Esophagus (tissue), 2 donors: ENCODE measurements around the gene PKN1. TPM values are rescaled to one million over a fixed set of nuclear protein-coding genes. Genes with fewer than 3 reads are reported as not detected.

Experiments used
- H3K27ac ChIP-seq, 2 donors: one replicate each; pipeline ENCODE4 v1.5.1; 2013; ENCODE audit warnings: low read depth in 2 of 2, mild to moderate bottlenecking in 2 of 2, inconsistent platforms in 1 of 2, low read length in 1 of 2, moderate library complexity in 1 of 2
- H3K27me3 ChIP-seq, 2 donors: one replicate each; pipeline ENCODE4 v1.6.1; 2013; ENCODE audit warnings: low read length in 2 of 2, control low read depth in 1 of 2, mild to moderate bottlenecking in 1 of 2; ENCODE audit not compliant: insufficient read depth in 2 of 2, control insufficient read depth in 1 of 2
- H3K36me3 ChIP-seq, 2 donors: one replicate each; pipeline ENCODE4 v1.6.1; 2013; ENCODE audit warnings: low read length in 1 of 2; ENCODE audit not compliant: control insufficient read depth in 2 of 2, insufficient read depth in 2 of 2
- H3K4me1 ChIP-seq, 2 donors: one replicate each; pipeline ENCODE4 v1.6.1; 2013; ENCODE audit warnings: low read length in 1 of 2; ENCODE audit not compliant: control insufficient read depth in 2 of 2, insufficient read depth in 2 of 2
- H3K4me3 ChIP-seq, 2 donors: one replicate each; pipeline ENCODE4 v1.5.1; 2013; ENCODE audit warnings: low read length in 2 of 2, mild to moderate bottlenecking in 2 of 2, low read depth in 1 of 2, moderate library complexity in 1 of 2
- H3K9me3 ChIP-seq, 2 donors: one replicate each; pipeline ENCODE4 v1.6.1; 2013; ENCODE audit warnings: mild to moderate bottlenecking in 2 of 2, low read depth in 1 of 2, low read length in 1 of 2, moderate library complexity in 1 of 2; ENCODE audit not compliant: control insufficient read depth in 2 of 2, insufficient read depth in 1 of 2
- WGBS, 2 donors: extraction: QIAGEN DNeasy Blood & Tissue Kit; methylation state at CpG; one replicate each; pipeline ENCODE4 v1.1.7; 2013; 5-methylcytosine and 5-hydroxymethylcytosine counted together
- polyA plus RNA-seq, 2 donors: library from polyadenylated mRNA; stranded (reverse); fragments of 200-250 nt; gene quantifications; one replicate each; pipeline ENCODE4 v1.2.3, GENCODE V29; 2013
- donor health status: healthy with polysubstance abuse.
- donor health status: Bipolar disorder and iron deficiency.

Gene PKN1
- polyA plus RNA-seq, 2 donors, result 10.7 to 12.6 TPM

DNA sequence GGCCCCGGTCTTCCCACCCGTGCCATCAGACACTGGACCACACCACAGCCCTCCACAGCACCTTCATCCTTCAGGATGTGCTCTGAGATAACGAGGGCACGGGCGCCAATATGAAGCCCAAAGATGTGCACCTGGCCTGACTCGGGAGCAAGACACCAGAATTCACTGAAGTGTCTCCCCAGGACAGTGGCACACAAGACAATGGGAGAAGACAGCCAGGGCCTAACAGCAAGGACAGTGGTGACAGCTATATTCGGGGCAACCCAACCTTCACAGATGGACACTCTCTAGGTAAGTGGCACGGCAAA, 21.2 kb upstream of the PKN1 start:
- Histone ChIP-seq H3K4me1 (peaks cover 0 to 5% of the 10 kb centered on the region in 2 donors), H3K27ac (no peak overlapping the region), H3K9me3 (peaks cover 0 to 2% of the 10 kb centered on the region in 2 donors), H3K4me3 (no peak overlapping the region), H3K27me3 (no peaks in the 10 kb centered on the region), H3K36me3 (peaks cover 26 to 56% of the 10 kb centered on the region in 2 donors)
- WGBS, 2 donors, result 89 to 94% methylated on average over 8 of the region's 8 CpGs

DNA sequence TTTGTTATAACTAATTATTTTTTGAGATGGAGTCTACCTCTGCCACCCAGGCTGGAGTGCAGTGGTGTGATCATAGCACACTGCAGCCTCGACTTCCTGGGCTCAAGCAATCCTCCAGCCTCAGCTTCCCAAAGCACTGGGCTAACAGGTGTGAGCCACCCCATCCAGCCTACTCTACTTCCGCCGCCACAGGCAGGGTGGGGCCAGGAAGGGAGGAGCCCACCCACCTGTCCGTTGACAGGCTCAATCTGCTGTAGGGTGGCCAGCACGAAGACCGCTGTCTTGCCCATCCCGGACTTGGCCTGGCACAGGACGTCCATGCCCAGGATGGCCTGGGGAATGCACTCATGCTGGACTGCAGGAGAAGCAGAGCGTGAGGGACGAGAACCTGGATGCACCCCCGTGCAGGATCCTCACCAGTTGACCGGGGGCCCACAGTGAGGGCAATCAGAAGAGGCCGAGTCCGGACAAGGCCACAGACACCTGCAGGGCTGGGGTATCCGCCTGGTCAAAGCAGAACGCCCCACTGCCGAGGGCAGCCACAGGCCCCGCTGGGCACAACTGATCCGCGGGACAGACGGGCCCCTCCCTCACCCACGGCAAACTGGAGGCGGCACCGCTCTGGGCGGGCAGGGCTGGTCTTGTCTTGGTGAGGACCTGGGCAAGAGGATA, 20.6 kb upstream of the PKN1 start:
- Histone ChIP-seq H3K9me3 (peaks cover 0 to 2% of the 10 kb centered on the region in 2 donors), H3K36me3 (peaks cover 26 to 54% of the 10 kb centered on the region in 2 donors), H3K27ac (no peak overlapping the region), H3K4me3 (no peak overlapping the region), H3K27me3 (no peaks in the 10 kb centered on the region), H3K4me1 (peaks cover 0 to 6% of the 10 kb centered on the region in 2 donors)
- WGBS, 2 donors, result 74 to 85% methylated on average over 25 of the region's 25 CpGs

DNA sequence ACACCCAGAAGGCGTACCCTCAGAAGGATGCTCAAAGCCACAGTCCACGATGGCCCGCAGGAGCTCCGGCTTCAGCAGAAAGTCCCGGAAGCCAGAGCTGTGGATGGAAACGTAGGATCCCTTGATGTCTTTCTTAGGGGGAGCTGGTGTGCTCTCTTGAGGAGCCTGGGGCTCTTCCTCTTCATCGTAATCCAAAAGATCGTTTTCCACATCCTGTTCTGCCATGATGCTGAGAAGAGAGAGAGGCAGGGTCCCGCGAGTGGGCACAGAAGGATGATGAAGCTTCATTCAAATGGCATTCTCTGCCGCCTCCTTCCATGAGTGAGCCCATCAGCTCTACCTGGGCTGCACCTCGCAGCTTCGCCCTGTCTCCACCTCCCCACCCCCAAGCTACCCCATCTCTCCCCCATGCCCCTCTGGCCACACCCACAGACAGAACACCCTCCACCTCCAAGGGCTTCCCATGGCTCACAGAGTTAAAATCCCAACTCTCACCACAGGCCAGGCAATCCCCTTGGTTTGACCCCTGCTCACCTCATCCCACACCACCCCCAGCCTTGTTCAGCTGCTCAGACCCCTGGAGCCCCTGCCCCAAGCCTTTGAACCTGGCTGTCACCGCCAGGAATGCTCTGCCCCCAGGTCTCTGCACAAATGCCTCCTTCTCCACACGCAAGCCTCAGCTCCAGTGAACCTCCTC, 20.0 kb upstream of the PKN1 start:
- Histone ChIP-seq H3K27ac (no peak overlapping the region), H3K36me3 (peaks cover 19 to 48% of the 10 kb centered on the region in 2 donors), H3K4me1 (peaks cover 0 to 6% of the 10 kb centered on the region in 2 donors), H3K9me3 (peaks cover 0 to 2% of the 10 kb centered on the region in 2 donors), H3K27me3 (no peaks in the 10 kb centered on the region), H3K4me3 (no peak overlapping the region)
- WGBS, 2 donors, result 72 to 80% methylated on average over 15 of the region's 15 CpGs

DNA sequence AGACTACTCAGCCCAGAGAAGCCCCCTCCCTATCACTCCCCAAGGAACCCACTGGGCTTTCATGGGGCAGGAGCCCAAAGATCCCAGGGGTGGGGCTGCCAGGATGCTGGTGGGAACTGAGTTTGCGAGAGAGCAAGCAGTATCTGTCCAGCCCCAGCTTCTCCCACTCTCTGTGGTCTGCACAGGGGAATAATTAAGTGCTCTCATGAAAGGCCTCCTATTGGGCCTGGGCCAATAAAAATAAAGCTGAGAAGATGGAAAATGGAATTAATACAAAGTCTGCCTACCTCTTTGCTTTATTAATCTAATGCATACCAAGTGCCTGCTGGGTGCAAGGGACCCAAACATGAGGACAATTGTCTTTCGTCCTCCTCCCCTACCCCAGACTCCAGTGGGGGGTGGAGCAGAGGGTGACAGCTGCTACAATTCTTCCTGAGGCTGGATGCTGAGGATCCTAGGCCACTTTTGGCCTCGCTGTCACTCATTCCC, 19.4 kb upstream of the PKN1 start:
- H3K27me3 ChIP-seq, result no peaks in the 10 kb centered on the region
- H3K36me3 ChIP-seq, result peaks cover 15 to 43% of the 10 kb centered on the region in 2 donors
- no peak overlapping the region for H3K4me3 ChIP-seq
- peaks cover 0 to 6% of the 10 kb centered on the region in 2 donors for H3K4me1 ChIP-seq
- 79 to 80% methylated on average over 3 of the region's 3 CpGs for WGBS, 2 donors
- H3K9me3 ChIP-seq, result peaks cover 0 to 2% of the 10 kb centered on the region in 2 donors
- H3K27ac ChIP-seq, result no peak overlapping the region

DNA sequence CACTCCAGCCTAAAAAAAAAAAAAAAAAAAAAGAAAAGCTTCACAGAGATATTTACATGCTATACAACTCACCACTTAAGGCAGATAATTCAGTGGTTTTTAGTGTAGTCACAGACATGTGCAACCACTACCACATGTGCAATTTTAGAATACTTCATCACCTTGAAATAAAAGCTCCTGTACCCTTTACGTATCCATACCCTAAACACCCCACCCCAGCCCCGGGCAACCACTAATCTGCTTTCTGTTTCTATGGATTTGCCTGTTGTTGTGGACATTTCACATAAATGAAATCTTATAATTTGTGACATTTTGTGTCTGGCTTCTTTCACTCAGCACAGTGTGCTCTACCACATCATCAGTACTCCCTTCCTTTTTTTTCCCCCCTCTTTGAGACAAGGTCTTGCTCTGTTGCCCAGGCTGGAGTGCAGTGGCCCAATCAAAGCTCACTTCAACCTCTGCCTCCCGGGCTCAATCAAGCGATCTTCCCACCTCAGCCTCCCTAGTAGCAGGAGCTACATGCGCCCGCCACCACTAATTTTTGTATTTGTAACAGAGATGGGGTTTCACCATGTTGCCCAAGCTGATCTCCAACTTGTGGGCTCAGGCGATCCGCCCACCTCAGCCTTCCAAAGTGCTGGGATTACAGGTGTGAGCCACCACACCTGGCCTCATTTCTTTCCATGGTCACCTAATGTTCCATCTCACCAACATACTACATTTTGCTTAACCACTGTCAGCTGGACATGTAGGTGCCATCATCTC, 18.0 kb upstream of the PKN1 start:
- Histone ChIP-seq H3K9me3 (peaks cover 0 to 2% of the 10 kb centered on the region in 2 donors), H3K27ac (no peak overlapping the region), H3K4me1 (peaks cover 0 to 6% of the 10 kb centered on the region in 2 donors), H3K36me3 (peaks cover 13 to 29% of the 10 kb centered on the region in 2 donors), H3K27me3 (no peaks in the 10 kb centered on the region), H3K4me3 (no peak overlapping the region)
- WGBS, 2 donors, result 83 to 93% methylated on average over 8 of the region's 8 CpGs

DNA sequence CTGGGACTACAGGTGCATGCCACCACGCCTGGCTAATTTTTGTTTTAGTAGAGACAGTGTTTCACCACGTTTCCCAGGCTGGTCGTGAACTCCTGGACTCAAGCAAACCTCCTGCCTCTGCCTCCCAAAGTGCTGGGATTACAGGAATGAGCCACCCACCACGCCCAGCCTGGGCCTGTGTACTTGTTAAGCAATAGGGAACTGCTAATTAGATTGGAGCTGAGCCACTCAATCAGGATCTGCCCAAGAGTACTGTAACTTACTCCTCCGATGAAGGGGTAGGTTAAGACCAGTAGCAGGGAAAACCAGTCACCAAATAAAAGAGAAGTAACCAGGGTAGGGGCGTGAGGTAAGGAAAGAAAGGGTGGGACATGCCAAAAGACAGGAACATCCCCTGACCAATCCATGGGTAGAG, 16.3 kb upstream of the PKN1 start:
- H3K4me1 ChIP-seq, result peaks cover 0 to 6% of the 10 kb centered on the region in 2 donors
- H3K27me3 ChIP-seq, result no peaks in the 10 kb centered on the region
- 42% methylated on average over 6 of the region's 6 CpGs for WGBS, 2 donors
- H3K9me3 ChIP-seq, result peaks cover 0 to 2% of the 10 kb centered on the region in 2 donors
- H3K4me3 ChIP-seq, result no peak overlapping the region
- peaks cover 5 to 12% of the 10 kb centered on the region in 2 donors for H3K36me3 ChIP-seq
- H3K27ac ChIP-seq, result peak overlapping the region in 1 of 2 donors; percentile 57

DNA sequence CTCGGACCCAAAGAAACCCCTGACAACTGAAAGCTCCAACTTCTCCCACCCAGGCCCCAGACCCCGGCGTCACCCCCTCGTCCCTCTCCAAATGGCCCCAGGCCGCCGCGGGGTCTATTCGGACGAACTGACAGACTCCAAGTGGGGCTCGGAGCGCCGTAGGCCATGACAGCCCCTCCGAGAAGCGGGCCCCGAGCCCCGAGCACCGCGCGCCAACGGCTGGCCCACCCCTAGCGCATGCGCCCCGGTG, 14.3 kb upstream of the PKN1 start:
- Histone ChIP-seq H3K27me3 (no peaks in the 10 kb centered on the region), H3K9me3 (no peaks in the 10 kb centered on the region), H3K36me3 (no peaks in the 10 kb centered on the region), H3K4me3 (peak overlapping the region; percentile 71 to 87), H3K4me1 (peaks cover 0 to 6% of the 10 kb centered on the region in 2 donors), H3K27ac (peak overlapping the region; percentile 86 to 99)
- 0% methylated on average over 23 of the region's 23 CpGs for WGBS, 2 donors

DNA sequence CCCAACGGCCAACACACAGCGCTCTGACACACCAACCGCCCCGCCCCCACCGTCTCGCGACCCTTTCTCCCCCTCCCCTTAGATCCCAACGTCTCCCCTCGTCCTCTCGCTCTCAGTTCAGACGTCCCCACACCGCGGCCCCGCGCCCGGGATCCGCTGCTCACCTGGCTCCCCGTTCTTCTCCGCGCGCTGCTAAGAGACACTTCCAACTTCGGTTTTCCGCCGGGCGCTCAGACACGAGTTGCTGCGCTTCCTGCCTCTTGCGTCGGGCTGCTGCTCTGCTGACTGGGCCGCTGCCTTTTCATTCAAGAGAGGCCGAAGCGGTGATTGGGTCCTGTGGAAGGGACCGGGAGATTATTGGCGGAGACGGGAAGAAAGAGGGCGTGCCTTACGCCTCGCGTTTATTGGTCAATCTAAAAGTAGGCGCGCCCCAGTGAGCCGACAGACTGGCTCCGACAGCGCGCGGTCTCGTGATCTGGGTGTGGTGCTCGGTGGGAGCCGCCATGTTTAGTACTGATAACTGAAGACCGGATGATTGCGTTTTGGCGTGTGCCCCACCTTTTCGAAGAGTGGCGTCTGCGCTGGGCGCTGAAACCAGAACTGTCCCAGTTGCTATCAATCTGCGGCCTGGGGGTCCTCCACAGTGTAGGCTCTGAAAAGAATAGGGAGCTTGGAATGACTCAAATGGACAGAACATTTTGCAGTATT, 13.8 kb upstream of the PKN1 start, which contains the start of gene DDX39A:
Gene DDX39A (minus strand): TSS at position 236 of the 708 bp plus-strand sequence. CDS start 6,121 bp downstream, outside the sequence.
- Histone ChIP-seq H3K4me3 (peak within 1 kb of the TSS; percentile 71 to 87), H3K27me3 (no peaks in the 10 kb centered on the region), H3K36me3 (no peaks in the 10 kb centered on the region), H3K9me3 (no peaks in the 10 kb centered on the region), H3K27ac (peak within 1 kb of the TSS; percentile 89 to 99), H3K4me1 (peaks cover 0 to 6% of the 10 kb centered on the region in 2 donors)
- 0 to 1% methylated on average over 51 to 57 of the region's 57 CpGs for WGBS, 2 donors

DNA sequence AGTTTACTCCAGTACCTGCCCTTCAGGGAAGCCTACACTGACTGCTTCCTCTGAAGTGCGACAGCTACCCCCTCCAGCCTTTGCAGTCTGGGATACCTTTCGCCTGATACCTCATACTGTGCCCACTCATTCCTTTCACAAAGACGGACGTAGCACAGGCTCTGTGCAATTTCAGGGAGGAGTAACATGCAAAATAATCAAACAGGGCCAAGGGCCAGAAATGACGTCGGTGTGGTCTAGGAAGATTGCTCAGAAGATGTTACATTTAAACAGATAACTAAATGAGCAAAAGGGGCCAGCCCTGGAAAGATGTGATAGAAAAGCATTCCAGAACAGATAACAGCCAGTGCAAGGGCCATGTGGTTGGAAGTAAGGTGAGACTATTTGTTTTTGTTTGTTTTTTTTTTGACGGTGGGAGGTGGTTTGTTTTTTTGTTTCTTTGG, 7.4 kb upstream of the PKN1 start:
- H3K36me3 ChIP-seq, result no peaks in the 10 kb centered on the region
- H3K9me3 ChIP-seq, result no peaks in the 10 kb centered on the region
- WGBS, 2 donors, result 70 to 73% methylated on average over 7 of the region's 7 CpGs
- H3K27me3 ChIP-seq, result no peaks in the 10 kb centered on the region
- H3K27ac ChIP-seq, result no peak overlapping the region
- H3K4me1 ChIP-seq, result no peaks in the 10 kb centered on the region
- no peak overlapping the region for H3K4me3 ChIP-seq
